GM21737 (cell line): ENCODE data around the gene PRRC1.

Experiments
- ATAC-seq: cut with Tn5 transposase; IDR thresholded peaks from one replicate; pipeline ENCODE4 v1.9.1; 2021; ENCODE audit warnings: mild to moderate bottlenecking, moderate library complexity; ENCODE audit not compliant: unreplicated experiment

Gene PRRC1

DNA sequence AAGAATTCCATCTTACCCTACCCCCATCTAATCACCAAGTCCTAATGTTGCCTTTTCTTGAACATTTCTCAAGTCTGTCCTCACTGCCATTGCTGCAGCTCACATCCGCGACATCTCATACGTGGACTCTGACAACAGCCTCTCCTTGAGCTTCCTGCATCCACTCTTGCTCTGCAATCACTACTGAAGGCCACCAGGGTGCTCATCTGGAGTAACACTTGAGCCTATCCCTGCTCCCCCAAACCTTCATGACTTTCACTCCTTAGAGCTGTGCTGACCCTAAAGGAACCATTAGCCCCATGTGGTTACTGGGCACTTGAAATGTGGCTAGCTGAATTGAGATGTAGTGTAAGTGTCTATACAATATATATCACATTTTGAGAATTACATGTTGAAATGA, 85.0 kb downstream of the PRRC1 start:
- ATAC-seq = no peak

DNA sequence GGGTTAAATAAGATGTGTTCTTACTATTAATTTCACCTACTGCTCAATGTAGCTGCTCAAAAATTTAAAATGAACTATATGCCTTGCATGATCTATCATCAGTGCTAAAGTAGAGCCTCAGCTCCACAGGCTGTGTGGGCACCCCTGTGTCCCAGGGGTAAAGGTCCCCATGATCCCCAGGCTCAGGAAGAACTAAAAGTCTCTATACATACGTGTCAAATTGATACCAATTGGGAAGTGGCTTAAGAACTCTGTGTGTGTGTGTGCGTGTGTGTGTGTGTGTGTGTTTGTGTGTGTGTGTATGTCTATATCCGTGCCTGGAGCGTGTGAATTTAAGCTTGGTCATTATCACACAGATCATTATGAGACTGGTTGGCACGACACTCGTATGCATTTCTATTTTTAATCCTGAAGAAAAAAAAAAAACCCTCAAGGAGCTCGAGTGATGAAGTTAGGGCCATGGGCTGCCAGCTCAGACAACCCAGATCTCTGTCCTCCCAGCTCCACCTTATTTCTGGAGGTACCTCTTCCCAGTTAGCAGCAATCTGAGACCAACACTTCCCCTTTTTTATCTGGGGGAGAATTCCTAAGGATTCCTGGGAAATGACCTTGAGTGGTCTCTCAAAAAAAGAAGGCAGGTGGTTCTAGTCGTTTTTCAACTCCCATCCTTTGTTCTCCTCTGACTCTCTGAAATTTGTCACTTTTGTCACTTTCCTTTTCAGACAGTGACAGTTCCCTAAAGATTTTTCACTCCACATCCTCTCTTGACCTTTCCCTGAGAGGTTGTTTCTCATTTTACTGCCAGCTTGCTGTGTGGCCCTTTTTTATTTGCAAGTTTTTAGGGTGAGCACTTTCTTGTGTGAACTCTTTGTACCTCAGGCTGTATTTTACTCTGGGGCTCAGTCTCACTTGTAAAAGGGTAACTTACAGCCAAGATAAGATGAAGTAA, 85.7 kb downstream of the PRRC1 start:
- no peak for ATAC-seq
